Left renal cortex interstitium (tissue), 4 donors: Measurements from ENCODE around the gene GNPTAB. TPM values are rescaled to one million over a fixed set of nuclear protein-coding genes. Genes with fewer than 3 reads are reported as not detected.
A peak's percentile ranks its signal among the peaks of the same experiment; 100 is the strongest.
"Not testable (repeated sequence)": the region's sequence is repeated elsewhere in the genome, so short reads cannot be mapped to it uniquely, and the experiment has no call there.

Source experiments
- DNase-seq, 4 donors: peaks; one replicate each; pipeline ENCODE4 v3.0.0-alpha.2; 2013; ENCODE audit warnings: low read depth in 4 of 4, low spot score in 2 of 4, missing footprints in 1 of 4
- polyA plus RNA-seq, 4 donors: library from polyadenylated mRNA; unstranded; fragments of 120-200 nt; gene quantifications; one replicate each; pipeline ENCODE4 v1.2.1, GENCODE V29; 2013; ENCODE audit not compliant: insufficient read length in 4 of 4

GNPTAB gene
- polyA plus RNA-seq, 4 donors: 31.8 to 39.2 (median 35.8) TPM

DNA sequence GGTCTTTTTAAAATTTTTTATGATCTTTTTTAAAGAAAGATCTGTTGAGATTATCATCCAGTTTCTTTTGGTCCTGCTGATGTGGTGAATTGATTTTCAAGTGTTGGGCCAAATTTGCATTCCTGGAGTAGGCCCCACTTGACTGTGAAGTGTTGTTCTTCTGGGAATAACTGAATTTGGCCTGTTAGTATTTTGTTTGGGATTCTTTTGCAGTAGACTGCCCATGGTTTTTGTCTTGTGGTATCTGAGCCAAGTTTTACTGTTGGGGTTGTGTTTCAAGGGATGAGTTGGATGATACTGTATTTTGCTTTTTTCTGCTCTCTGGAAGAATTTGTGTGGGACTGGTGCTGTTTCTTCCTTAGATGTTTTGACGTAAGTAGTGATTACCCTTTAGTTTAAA, 87.5 kb downstream of the GNPTAB start:
- no peak for DNase-seq

DNA sequence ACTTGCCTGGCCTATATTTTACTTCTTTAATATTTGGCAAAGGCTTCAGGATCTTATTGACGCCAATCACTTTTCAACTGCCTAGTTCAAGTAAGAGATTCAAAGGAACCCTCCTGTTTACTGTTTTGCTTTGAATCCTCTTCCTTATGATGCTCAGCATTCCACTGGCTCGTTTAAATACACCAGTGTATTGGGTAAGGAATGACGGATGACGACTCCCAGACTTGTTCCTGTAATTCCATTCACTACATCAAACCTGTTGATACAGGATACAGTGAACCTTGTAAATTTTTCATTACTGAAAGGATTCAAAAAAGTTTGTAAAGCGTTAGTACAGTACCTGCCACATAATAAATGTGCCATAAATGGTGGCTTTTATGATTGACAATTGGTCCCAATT, 89.8 kb downstream of the GNPTAB start:
- no peak for DNase-seq

DNA sequence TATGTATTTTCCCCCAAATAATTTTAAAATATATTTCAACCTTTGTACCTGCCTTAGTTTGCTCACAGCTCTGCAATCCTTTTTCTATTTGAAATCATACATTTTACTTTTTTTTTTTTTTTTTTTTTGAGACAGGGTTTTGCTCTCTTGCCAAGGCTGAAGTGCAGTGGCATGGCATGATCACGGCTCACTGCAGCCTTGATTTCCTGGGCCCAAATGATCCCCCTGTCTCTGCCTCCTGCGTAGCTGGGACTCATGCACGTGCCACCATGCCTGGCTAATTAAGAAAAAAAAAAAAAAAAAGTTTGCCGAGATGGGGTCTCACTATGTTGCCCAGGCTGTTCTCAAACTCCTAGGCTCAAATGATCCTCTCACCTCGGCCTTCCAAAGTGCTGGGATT, 90.2 kb downstream of the GNPTAB start:
- DNase-seq: no peak

DNA sequence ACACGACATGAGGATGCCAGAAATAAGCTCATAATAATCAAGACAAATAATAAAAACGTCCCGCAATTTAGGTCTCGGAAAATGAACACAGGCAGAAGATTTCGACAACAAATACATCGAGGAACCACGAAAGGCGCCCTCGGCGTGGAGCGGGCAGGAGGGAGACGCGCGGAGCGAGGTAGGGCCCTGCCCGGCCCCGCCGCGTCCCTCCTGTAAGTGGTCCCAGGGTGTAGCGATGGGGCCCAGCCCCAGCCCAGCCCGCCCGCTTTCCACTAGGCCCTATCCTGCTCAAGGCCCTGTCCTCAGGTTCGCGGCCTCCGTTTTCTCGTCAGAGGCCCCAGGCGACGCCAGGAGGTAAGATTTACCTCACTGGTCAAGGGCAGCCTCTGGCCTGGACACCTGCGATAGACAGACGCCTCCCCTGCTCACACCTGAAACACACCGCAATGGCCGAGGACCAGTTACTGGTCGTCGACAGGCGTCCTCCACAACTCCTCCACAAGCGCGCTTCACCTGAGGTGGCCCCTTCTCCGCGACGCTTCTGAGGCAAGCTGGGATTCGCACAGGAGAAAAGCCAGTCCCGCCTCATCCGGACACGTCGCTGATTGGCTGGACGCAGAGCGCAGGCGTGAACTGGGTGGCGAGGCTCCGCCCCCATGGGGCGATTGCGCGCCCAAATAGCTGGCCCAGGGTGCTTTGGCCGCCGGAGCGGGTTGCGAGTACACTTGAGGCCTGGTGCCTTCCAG, 91.7 kb downstream of the GNPTAB start, which contains the start of gene SYCP3:
SYCP3 (minus strand) TSS at position 543 of the 746 bp plus-strand sequence. CDS start 1,527 bp downstream, outside the sequence.
- no peak for DNase-seq

DNA sequence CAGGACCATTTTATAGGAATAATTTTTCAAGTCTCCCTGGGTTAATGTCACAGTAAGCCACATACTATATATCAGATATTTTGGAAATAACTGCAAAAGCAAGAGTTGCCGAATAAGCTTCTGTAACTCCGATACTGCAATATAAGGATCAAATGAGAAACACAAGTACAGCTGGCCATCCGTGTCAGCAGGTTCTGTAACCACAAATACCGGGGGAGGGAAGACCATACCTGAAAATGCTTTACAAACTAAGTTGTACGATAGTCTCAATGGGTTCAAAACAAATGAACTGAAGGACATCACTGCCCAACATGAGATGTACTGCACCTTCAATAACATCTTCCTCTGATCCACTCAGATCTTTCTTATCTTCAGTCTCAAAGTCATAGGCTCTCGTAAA, 93.3 kb downstream of the GNPTAB start:
- no peak for DNase-seq

DNA sequence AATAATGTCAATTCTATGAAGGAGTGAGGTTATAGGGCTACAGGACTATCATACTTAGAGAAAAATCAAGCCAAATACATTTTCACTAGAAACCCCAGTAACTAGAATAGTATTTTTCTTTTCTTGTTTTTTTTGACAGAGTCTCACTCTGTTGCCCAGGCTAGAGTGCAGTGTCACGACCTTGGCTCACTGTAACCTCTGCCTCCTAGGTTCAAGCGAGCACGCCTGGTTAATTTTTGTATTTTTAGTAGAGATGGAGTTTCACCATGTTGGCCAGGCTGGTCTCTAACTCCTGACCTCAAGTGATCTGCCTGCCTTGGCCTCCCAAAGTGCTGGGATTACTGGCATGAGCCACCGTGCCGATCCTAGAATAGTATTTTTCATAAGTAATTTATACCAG, 96.3 kb downstream of the GNPTAB start:
- not testable (repeated sequence) for DNase-seq

DNA sequence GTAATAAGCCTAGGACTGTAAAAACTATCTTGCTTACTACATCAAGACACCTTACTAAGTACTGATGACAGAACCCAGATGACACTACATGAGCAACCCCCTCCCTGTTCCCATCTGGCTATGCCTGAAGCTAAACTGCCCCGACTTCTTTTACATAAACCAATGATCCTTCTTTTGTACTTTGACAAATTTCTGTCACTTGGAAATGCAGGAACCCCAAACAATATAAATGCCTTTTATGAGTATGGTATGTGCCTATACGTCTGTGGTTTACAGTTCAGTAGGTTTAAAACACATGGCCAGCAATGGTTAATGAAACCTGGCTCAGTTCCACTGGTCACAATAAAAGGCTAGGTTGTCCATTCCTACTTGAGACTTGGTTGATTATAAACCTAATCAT, 97.6 kb downstream of the GNPTAB start:
- no peak for DNase-seq

DNA sequence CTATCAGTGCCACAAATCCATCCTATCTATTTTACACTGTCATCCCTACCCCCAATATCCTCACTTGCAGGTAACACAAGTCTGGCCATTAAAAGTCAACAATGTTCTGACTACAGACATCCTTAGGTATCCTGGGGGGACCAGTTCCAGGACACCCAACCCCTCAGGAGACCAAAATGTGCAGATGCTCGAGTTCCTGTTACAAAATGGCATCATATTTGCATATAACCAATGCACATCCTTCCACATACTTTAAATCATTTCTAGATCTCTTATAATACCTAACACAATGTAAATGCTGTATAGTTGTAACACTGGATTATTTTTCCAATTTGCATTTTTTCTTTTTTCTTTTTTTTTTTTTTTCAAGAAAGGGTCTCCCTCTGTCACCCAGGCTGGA, 98.4 kb downstream of the GNPTAB start:
- no peak for DNase-seq

DNA sequence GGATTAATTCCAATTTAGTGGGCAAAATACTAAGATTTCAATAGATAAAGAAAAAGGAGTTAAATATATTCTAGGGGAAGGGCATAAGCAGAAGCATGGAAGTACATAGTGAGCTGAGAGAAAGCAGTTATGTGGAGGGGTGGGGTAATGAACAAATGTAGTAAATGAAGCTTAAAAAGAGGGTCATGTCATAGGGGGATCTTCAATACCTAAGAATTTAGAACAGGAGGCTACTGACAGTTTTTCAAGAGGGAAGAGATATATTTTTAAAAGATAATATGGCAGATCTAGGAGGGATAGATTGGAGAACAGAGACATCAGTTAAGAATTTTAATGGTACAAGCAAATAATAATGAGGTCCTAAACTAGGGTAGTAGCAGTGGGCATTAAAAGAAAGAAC, 100.9 kb downstream of the GNPTAB start:
- no peak for DNase-seq

DNA sequence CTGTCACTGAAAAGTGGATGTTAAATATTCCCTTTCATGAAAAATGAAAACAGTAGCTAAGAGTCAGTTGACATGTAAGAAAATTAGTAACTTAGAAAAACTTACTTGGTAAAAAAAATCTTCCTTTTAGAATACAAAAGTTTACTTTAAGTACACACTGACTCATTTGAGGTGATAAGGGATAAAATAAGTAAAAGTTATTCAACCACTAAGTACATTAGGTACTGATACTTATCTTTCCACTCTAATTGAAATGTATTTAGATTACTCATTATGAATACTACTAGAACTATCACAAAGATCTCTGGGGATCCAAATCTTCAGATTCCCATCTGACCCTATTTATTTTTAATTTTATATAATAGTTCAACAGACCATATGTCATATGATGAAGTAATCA, 103.7 kb downstream of the GNPTAB start:
- DNase-seq: no peak

DNA sequence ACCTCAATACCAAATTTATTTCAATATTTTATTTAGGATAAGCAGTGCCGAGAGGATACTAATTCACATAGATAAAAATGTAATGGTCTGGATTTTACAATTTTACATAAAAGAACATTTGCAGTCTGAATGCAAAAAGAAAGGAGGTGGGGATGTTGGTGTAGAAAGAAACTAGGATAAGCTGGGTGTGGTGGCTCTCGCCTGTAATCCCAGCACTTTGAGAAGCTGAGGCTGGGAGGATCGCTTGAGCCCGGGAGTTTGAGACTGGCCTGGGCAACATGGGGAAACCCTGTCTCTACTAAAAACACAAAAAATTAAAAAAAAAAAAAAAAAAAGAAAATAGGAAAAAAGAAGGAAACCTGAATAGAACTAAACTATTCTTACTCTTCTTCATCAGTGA, 108.4 kb downstream of the GNPTAB start:
- DNase-seq: no peak

DNA sequence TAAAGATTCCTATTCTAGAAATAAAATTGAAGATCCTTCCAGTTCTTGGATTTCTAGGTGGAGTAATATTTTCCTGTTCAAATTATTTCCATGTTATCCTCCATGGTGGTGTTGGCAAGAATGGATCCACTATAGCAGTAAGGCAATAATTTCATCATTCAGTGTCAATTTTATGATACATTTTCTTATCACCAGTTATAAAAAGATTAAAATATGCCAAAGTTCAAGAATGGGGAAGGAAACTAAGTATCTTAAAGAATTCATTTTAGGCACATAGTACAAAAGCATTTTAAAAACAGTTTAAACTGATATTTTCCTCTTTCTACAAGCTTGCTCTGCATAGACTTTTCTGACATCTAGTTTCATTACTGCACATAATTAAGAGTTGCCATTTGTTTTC, 110.6 kb downstream of the GNPTAB start:
- DNase-seq: no peak

DNA sequence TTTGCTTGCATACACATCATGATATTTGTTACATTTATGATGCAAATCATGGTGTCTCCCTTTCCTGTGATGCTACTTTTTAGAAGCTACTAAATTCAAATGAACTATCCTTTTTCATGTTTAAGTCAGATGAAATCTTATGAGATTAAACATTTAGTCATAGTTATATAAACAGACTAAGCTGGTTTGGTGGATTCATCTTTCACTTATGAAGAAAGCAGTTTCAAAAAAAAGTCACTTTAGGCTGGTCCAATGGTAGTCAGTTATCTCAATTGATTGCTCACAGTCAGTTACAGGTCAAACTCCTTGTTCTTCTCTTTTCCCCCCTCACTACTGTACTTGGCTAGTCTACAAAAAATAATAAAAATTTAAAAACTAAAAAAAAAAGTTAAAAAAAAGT, 111.2 kb downstream of the GNPTAB start:
- DNase-seq: no peak

DNA sequence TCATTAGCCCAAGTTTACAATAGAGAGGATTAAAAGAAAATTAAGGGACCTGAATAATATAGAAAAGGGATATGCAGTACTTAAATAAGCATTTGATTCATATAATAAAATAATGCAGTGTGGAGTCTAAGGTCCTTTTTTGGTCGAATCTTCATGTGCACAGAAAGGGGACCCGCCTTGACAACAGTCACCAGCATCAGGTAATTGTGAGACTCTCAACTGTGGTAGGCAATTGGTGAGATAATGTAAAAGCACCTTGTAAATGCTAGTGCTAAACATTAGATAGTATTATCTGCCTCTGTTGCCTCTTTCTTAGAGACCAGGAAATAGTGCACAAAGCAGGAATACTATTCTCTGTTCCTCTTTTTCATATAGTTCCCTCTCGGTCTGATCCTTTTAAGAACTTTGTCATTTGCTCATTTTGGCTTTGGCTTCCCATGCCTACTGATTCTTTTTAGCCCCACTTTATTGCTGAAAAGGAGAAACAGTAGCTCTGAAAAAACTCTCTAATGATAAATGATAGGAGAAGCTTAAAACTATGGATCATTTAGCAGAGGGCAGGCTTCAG, 115.8 kb downstream of the GNPTAB start:
- DNase-seq: no peak

DNA sequence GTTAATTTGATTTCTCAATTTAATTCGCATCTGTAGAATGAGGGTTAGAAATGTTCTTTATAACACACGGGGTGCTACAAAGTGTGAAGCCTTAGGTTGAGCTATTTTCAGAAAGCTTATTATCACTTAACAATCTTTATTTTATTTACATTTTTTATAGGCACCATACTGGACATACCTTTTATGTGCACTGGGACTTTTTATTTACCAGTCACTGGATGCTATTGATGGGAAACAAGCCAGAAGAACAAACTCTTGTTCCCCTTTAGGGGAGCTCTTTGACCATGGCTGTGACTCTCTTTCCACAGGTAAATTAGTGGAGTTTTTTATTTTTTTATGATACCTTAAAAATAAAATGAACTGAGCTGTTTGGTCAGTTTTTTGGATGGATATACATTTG, 116.8 kb downstream of the GNPTAB start:
- DNase-seq: no peak

DNA sequence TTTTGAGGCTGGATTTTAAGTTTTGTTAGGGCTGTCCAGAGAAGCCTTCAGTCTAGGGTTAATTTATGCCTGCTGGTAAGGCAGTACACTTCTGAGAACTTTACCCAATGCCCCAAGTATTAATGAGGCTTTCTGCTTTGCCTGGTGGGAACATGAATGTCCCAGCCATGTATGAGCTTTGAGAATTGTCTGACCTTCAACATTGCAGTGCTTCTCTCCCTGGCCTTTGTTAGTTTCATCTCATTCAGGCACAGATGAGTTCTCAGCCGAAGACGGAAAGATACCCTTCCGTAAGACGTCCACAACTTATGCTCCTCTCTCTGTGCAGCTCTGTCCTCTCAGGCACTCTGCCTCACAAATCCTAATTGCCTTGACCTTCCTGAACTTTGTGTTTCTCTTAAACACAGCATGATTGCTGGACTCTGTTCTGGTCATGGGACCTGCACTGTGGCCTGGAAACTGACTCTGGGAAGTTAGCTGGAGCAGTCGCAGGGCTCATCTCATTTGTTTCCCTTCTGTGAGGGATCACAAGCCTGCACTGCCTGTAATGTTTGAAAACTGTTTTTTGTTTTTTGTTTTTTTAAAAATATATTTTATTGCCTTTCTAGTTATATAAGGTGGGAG, 117.6 kb downstream of the GNPTAB start:
- DNase-seq: peak in 2 of 4 donors; percentile 11 to 40

DNA sequence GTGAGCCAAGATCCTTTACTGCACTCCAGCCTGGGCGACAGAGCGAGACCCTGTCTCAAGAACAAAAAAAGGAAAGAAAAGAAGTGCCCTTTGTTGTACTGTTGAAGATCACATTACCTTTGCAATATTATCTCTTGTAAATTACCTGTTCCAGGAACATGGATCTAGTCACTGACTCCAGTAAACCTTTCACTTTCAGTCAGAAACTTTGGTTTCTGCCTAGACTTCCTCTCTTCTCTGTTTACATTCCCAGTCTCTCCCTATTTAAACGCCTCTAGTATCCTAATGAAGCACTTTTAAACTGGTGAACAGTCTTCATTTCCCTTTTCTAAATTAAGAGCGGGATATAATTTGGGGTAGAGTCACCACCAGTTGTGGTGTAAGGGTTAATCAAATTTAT, 120.5 kb downstream of the GNPTAB start:
- DNase-seq: no peak

DNA sequence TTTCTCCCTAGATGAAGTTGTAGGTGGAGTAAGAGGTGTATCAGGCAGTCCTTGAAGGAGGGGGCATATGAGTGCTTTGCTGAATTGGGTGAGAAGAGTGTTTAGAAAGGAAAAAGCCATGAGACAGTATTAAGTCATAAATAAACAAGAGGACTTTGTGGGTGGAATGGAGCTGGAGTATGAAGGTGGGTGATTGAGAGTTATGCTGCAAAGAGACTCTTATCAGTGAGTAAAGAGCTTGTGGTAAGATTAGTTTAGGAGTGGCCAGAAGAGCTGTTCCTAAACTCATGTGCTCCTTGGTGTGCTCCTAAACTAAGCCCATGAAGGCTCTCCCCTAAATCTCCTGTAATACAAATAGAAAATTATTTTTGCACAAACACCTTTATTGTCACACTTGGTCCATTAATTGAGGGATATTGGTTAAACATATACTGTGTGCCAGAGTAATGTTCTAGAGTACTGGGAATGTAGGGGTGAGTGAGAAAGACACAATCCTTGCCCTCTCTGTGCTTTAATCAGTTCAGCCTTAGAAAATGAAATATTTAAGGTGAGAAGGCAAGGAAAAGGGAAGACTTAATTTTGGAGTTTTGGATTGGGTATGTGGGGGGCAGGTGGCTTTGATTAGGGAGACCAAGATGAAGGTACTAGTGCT, 123.5 kb downstream of the GNPTAB start:
- no peak for DNase-seq

DNA sequence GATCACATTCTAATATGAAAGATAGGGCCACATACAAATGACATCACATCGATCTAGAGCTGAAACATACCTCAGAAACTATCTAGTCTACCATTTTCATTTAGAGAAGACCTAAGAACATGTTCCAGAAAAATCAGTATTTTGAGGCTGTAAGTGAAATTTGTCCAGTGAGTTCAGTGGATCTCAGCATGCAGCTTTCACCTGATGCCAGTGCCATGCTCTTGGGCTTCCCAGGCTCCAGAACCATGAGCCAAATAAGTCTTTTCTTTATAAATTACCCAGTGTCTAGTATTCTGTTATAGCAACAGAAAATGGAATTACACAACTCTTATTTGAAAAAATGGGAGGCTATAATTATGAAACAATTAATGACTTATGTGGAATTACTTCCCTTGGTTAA, 124.4 kb downstream of the GNPTAB start:
- no peak for DNase-seq

DNA sequence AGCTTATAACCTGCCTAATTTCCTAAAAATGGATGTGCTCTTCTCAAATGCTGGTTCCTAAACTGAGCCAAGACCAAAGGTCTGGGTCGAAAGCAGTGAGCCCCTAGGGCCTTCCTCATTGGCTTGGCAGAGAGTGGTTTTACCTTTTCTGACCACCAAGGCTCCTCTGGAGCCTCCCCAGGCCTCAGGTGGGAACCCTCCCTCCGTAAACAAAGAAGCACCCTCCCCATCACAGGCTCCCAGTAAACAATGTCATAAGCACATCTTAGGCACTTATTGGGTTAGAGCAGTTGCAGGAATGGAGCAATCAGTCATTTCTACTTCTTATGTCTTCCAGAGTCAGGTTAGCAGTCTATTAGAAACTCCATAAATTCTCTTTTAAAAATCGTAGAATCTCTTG, 127.3 kb downstream of the GNPTAB start:
- no peak for DNase-seq

DNA sequence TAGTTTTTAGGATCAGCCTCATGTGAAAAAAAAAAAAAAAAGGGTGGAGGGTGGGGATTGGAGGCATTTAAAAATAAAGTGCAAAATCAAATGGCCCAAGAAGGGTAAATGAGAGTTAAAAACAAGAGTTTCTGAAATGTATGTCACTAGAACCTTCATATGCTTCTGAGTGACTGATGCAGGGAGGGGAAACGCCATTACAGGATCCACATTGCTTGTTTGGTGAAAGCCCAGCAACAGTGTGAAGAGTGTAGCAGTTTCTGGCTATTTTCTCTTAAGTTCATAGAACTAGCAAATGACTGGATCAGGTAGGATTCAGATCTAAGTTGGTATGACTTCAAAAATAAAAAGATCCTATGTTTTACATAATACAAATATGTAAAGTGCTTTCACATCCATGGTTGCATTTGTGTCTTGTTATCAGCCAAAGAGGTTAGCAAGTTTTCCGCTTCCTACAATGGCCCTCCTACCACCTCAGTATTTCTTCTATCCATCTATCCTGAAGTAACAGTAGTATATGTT, 130.4 kb downstream of the GNPTAB start:
- no peak for DNase-seq
